WERI-Rb-1 (cell line): ENCODE data around the gene IWS1.

Experiments
- DNase-seq: peaks from one replicate; pipeline ENCODE4 v3.0.0-alpha.2; 2020
- H3K27ac ChIP-seq: fragments of 250-450 bp; sonication (Bioruptor Pico); 2 replicates; pipeline ENCODE4 v1.5.1; 2020; ENCODE audit warnings: mild to moderate bottlenecking, moderate library complexity
- H3K27me3 ChIP-seq: fragments of 250-450 bp; sonication (Bioruptor Pico); 2 replicates; pipeline ENCODE4 v1.5.1; 2021; ENCODE audit warnings: mild to moderate bottlenecking, low read depth, moderate library complexity; ENCODE audit not compliant: insufficient read depth, severe bottlenecking
- H3K36me3 ChIP-seq: fragments of 250-450 bp; sonication (Bioruptor Pico); 2 replicates; pipeline ENCODE4 v1.5.1; 2020; ENCODE audit warnings: mild to moderate bottlenecking, moderate library complexity
- H3K4me3 ChIP-seq: 2 replicates; pipeline ENCODE4 v1.5.1; 2011; ENCODE audit warnings: low read depth, mild to moderate bottlenecking, control low read depth, low read length
- H3K9me3 ChIP-seq: fragments of 250-450 bp; sonication (Bioruptor Pico); 2 replicates; pipeline ENCODE4 v1.5.1; 2021; ENCODE audit warnings: mild to moderate bottlenecking, moderate library complexity; ENCODE audit not compliant: severe bottlenecking
- TF ChIP-seq, protein P1 (sequence below): IDR thresholded peaks from 2 replicates; pipeline ENCODE4 v1.5.1; 2011; ENCODE audit warnings: low read depth, mild to moderate bottlenecking, control low read depth, inconsistent platforms, low read length

Gene IWS1

DNA sequence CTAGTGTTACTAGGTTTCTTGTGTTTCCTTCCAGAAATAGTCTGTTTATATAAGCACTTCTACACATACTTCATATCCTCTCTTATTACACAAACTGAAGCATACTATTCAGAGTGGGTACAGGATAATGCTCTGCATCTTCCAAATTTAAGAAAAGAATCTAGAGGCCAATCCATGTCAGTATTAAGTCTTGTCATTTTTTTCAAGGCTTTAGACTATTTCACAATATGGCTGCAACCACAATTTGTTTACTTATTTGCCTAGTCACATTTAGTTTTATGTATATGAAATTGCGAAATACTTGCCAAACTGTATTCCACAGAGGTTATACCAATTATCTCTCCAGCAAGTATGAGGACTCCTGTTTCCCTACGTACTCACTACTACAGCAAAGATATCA is 27.9 kb downstream of the IWS1 start:
- Histone ChIP-seq H3K36me3 (peaks cover 91% of the 10 kb centered on the region), H3K4me3 (no peak overlapping the region), H3K27me3 (no peaks in the 10 kb centered on the region), H3K27ac (no peak overlapping the region), H3K9me3 (no peaks in the 10 kb centered on the region)
- TF ChIP-seq, protein P1, sequence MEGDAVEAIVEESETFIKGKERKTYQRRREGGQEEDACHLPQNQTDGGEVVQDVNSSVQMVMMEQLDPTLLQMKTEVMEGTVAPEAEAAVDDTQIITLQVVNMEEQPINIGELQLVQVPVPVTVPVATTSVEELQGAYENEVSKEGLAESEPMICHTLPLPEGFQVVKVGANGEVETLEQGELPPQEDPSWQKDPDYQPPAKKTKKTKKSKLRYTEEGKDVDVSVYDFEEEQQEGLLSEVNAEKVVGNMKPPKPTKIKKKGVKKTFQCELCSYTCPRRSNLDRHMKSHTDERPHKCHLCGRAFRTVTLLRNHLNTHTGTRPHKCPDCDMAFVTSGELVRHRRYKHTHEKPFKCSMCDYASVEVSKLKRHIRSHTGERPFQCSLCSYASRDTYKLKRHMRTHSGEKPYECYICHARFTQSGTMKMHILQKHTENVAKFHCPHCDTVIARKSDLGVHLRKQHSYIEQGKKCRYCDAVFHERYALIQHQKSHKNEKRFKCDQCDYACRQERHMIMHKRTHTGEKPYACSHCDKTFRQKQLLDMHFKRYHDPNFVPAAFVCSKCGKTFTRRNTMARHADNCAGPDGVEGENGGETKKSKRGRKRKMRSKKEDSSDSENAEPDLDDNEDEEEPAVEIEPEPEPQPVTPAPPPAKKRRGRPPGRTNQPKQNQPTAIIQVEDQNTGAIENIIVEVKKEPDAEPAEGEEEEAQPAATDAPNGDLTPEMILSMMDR = no peak
- DNase-seq = no peak

- Histone ChIP-seq H3K36me3 (peaks cover 98% of the 10 kb centered on the region), H3K9me3 (no peaks in the 10 kb centered on the region), H3K4me3 (no peak overlapping the region), H3K27me3 (no peaks in the 10 kb centered on the region), H3K27ac (no peak overlapping the region)
- TF ChIP-seq, protein P1 = no peak
- no peak for DNase-seq
These were observed 36.0 kb downstream of the IWS1 start for GRCh38 chr2:127490283-127490682.

GRCh38 chr2:127486247-127487058 is 39.8 kb downstream of the IWS1 start:
- Histone ChIP-seq H3K27ac (no peak overlapping the region), H3K9me3 (no peaks in the 10 kb centered on the region), H3K27me3 (no peaks in the 10 kb centered on the region), H3K4me3 (no peak overlapping the region), H3K36me3 (peaks cover 96% of the 10 kb centered on the region)
- no peak for DNase-seq
- TF ChIP-seq, protein P1 = no peak

- H3K27ac ChIP-seq = no peak overlapping the region
- no peak for DNase-seq
- no peak overlapping the region for H3K4me3 ChIP-seq
- no peaks in the 10 kb centered on the region for H3K27me3 ChIP-seq
- H3K36me3 ChIP-seq = peaks cover 96% of the 10 kb centered on the region
- no peaks in the 10 kb centered on the region for H3K9me3 ChIP-seq
- TF ChIP-seq, protein P1 = no peak
These were observed 40.6 kb downstream of the IWS1 start for GRCh38 chr2:127485694-127486071.

DNA sequence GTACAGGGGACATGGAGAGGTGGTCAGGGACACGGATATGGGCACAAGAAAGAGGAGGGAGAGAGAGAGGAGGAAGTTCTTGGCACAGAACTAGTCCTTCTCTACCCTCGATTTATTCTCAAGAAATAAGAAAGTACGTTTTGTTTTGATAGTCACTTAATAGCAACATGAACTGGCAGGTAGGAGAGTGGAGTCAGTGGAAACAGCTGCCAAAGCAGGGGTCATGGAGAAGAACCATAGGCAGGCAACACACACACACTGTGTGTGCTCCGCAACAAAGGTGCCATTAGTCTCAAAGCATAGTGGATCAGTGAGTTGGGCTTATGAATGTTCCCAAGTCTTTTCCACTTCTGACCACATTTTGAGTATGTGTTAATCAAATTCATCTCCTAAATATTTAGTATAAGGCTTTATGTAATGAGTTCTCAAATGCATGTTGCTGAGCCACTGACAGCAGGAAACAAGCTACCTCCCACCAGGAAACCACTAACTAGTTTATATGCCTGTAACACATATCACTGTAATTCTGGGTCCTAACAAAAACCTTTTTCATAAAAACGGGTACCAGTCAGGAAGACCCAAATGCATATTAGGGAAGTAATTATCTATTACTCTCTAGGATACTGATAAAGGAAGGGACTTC is 41.1 kb downstream of the IWS1 start:
- DNase-seq = no peak
- Histone ChIP-seq H3K9me3 (no peaks in the 10 kb centered on the region), H3K27ac (no peak overlapping the region), H3K36me3 (peaks cover 96% of the 10 kb centered on the region), H3K27me3 (no peaks in the 10 kb centered on the region), H3K4me3 (no peak overlapping the region)
- TF ChIP-seq, protein P1 = no peak

- H3K4me3 ChIP-seq = no peak overlapping the region
- TF ChIP-seq, protein P1 = no peak
- no peaks in the 10 kb centered on the region for H3K9me3 ChIP-seq
- H3K27ac ChIP-seq = no peak overlapping the region
- H3K27me3 ChIP-seq = no peaks in the 10 kb centered on the region
- H3K36me3 ChIP-seq = peaks cover 65% of the 10 kb centered on the region
- no peak for DNase-seq
These were observed 44.3 kb downstream of the IWS1 start for GRCh38 chr2:127482031-127482430.
